K562 (cell line): ENCODE measurements around the gene ACSL6. TPM values are rescaled to one million over a fixed set of nuclear protein-coding genes. Genes with fewer than 3 reads are reported as not detected.

ENCODE experiments used
- AFF1 ChIP-seq, 2 experiments: fragments of 450-650 bp; IDR thresholded peaks; 2 replicates each; pipeline ENCODE4 v1.6.1; 2018; ENCODE audit warnings: mild to moderate bottlenecking in 2 of 2, low read depth in 1 of 2; ENCODE audit not compliant: partially characterized antibody in 2 of 2
- ARHGAP35 ChIP-seq: fragments of 450-650 bp; IDR thresholded peaks from 2 replicates; pipeline ENCODE4 v1.6.1; 2018; ENCODE audit not compliant: partially characterized antibody
- CUX1 ChIP-seq: fragments of 200-800 bp; sonication (Bioruptor generic); IDR thresholded peaks from 2 replicates; pipeline ENCODE4 v1.6.1; 2016; ENCODE audit warnings: missing genetic modification characterization, missing compliant biosample characterization
- DEAF1 ChIP-seq: fragments of 450-650 bp; formaldehyde crosslinking; IDR thresholded peaks from 2 replicates; pipeline ENCODE4 v1.4.0; 2020; ENCODE audit warnings: mild to moderate bottlenecking, moderate library complexity
- EP300 ChIP-seq: IDR thresholded peaks from 2 replicates; pipeline ENCODE4 v1.6.1; 2012; ENCODE audit warnings: low read length, improper control_type of control experiment
- ETV1 ChIP-seq: fragments of 450-650 bp; conservative IDR thresholded peaks from 2 replicates; pipeline ENCODE4 v1.6.1; 2016; ENCODE audit warnings: missing genetic modification characterization, control low read depth, low read depth, missing compliant biosample characterization
- HNRNPUL1 ChIP-seq: fragments of 200-400 bp; formaldehyde crosslinking; IDR thresholded peaks from 2 replicates; pipeline ENCODE4 v1.6.1; 2017; ENCODE audit warnings: low read length
- MTA3 ChIP-seq: fragments of 450-650 bp; formaldehyde crosslinking; IDR thresholded peaks from 2 replicates; pipeline ENCODE4 v1.6.1; 2017; ENCODE audit warnings: mild to moderate bottlenecking, borderline replicate concordance
- PRMT5 ChIP-seq: sonication (generic); formaldehyde crosslinking; IDR thresholded peaks from 2 replicates; pipeline ENCODE4 v1.5.0; 2020; ENCODE audit warnings: missing genetic modification reagents
- TEAD1 ChIP-seq, 2 experiments: fragments of 450-650 bp in 1 of 2; sonication (generic) in 1 of 2; formaldehyde crosslinking; IDR thresholded peaks; 2 replicates each; pipeline versions ENCODE4 v1.4.0 to v1.8.0; 2020 to 2022; ENCODE audit warnings: mild to moderate bottlenecking in 2 of 2, missing genetic modification reagents in 1 of 2
- XRCC4 ChIP-seq: IDR thresholded peaks from one replicate; pipeline ENCODE4 v1.6.1; 2011; ENCODE audit not compliant: insufficient read depth, insufficient read length; ENCODE audit errors: extremely low read depth
- ZNF3 ChIP-seq: fragments of 250-450 bp; sonication (Bioruptor Pico); IDR thresholded peaks from 2 replicates; pipeline ENCODE4 v1.5.0; 2021; ENCODE audit warnings: mild to moderate bottlenecking, moderate library complexity
- ZNF311 ChIP-seq: fragments of 250-450 bp; sonication (Bioruptor Pico); IDR thresholded peaks from 2 replicates; pipeline ENCODE4 v1.4.0; 2020; ENCODE audit warnings: mild to moderate bottlenecking, moderate library complexity
- ZNF589 ChIP-seq: fragments of 200-800 bp; sonication (Bioruptor generic); IDR thresholded peaks from 2 replicates; pipeline ENCODE4 v1.6.1; 2016; ENCODE audit warnings: low read depth, missing genetic modification characterization, missing compliant biosample characterization
- ZNF655 ChIP-seq: fragments of 250-450 bp; sonication (Bioruptor Pico); IDR thresholded peaks from 2 replicates; pipeline ENCODE4 v1.5.0; 2021
- polyA plus RNA-seq, 8 experiments: library from polyadenylated mRNA; depleted of rRNA in 4 of 8; stranded (reverse) in 5 of 8; unstranded in 3 of 8; fragments of >200 nt; fragmentation: Nextera tagmentation in 2 of 8; fragmentation: Illumina TruSeq in 1 of 8; extraction: Ambion mirVana in 2 of 8; extraction: Trizol in 1 of 8; gene quantifications; 2 replicates each; pipeline versions ENCODE4 v1.2.1 to v1.2.3, GENCODE V29; 2011 to 2014; ENCODE audit warnings: inconsistent platforms in 1 of 8, missing spikeins in 1 of 8
- total RNA-seq, 7 experiments: library from RNA; depleted of rRNA in 6 of 7; stranded (reverse); fragments of >200 nt in 6 of 7; fragmentation: Illumina TruSeq in 2 of 7; extraction: Trizol in 2 of 7; gene quantifications; 2 replicates each; pipeline versions ENCODE4 v1.2.1 to v1.2.3, GENCODE V29; 2011 to 2021; ENCODE audit warnings: low replicate concordance in 1 of 7

Gene ACSL6
- total and polyA plus RNA-seq, 9 of the 15 experiments (the other 6 are each of a cell fraction or from before 2014, with no cell fraction given), result 0.50 to 1.5 (median 0.69) TPM

GRCh38 chr5:132020568-132021339, 9.3 kb upstream of the ACSL6 start (continued):
- no peak for TF ChIP-seq DEAF1
- peak; percentile 86 for TF ChIP-seq ETV1 (tag)
- TF ChIP-seq MTA3, result 0 out of 2 replicates have a peak, but pooled peaks have one; percentile 35
- no peak for TF ChIP-seq AFF1 (IDR thresholded peaks at IDR 0.05; ENCODE audit: low read depth in 1 of 2, partially characterized antibody in 2 of 2)
- TF ChIP-seq ZNF655 (CRISPR knock-in tag), result no peak
- TF ChIP-seq ZNF311 (CRISPR knock-in tag), result no peak
- TF ChIP-seq ARHGAP35, result no peak
- no peak for TF ChIP-seq HNRNPUL1
- no peak for TF ChIP-seq XRCC4
- TF ChIP-seq CUX1 (CRISPR knock-in tag), result no peak
- no peak for TF ChIP-seq PRMT5
- TF ChIP-seq ZNF589 (CRISPR knock-in tag), result no peak
- TF ChIP-seq EP300, result 0 out of 2 replicates have a peak, but pooled peaks have one; percentile 12
- TF ChIP-seq ZNF3 (CRISPR knock-in tag), result no peak
- no peak for TF ChIP-seq TEAD1 (CRISPR knock-in tag; IDR thresholded peaks at IDR 0.05)
